Astrocyte (in vitro differentiated cells and primary cell): ENCODE measurements around the gene SLC35A2. TPM values are rescaled to one million over a fixed set of nuclear protein-coding genes. Genes with fewer than 3 reads are reported as not detected.

Experiments
- DNase-seq: peaks from one replicate; pipeline ENCODE4 v3.0.0-alpha.2; 2010; ENCODE audit warnings: low read depth
- FAIRE-seq: peaks from 2 replicates; lab custom pipeline; 2011; peaks lifted over from hg19 to GRCh38; lab: Jason Lieb, UNC
- H2AFZ ChIP-seq: 2 replicates; pipeline ENCODE4 v1.6.0; 2012; ENCODE audit warnings: low read depth, low read length, inconsistent platforms
- H3K27ac ChIP-seq: 2 replicates; pipeline ENCODE4 v1.5.1; 2011; ENCODE audit warnings: low read depth, low read length, inconsistent platforms
- H3K27me3 ChIP-seq: 2 replicates; pipeline ENCODE4 v1.6.0; 2011; ENCODE audit warnings: low read length, inconsistent platforms; ENCODE audit not compliant: insufficient read depth
- H3K36me3 ChIP-seq: 2 replicates; pipeline ENCODE4 v1.5.1; 2011; ENCODE audit warnings: low read length, inconsistent platforms; ENCODE audit not compliant: insufficient read depth
- H3K4me1 ChIP-seq: 2 replicates; pipeline ENCODE4 v1.5.1; 2011; ENCODE audit warnings: low read length, inconsistent platforms; ENCODE audit not compliant: insufficient read depth
- H3K4me2 ChIP-seq: 2 replicates; pipeline ENCODE4 v1.6.0; 2012; ENCODE audit warnings: low read length, inconsistent platforms
- H3K4me3 ChIP-seq: 2 replicates; pipeline ENCODE4 v1.5.1; 2011; ENCODE audit warnings: low read depth, mild to moderate bottlenecking, low read length, inconsistent platforms; ENCODE audit not compliant: insufficient read depth
- H3K79me2 ChIP-seq: 2 replicates; pipeline ENCODE4 v1.6.0; 2012; ENCODE audit warnings: mild to moderate bottlenecking, low read length, inconsistent platforms; ENCODE audit not compliant: insufficient read depth
- H3K9ac ChIP-seq: 2 replicates; pipeline ENCODE4 v1.6.0; 2012; ENCODE audit warnings: mild to moderate bottlenecking, low read length, inconsistent platforms
- H3K9me3 ChIP-seq: 2 replicates; pipeline ENCODE4 v1.5.1; 2012; ENCODE audit warnings: low read depth, mild to moderate bottlenecking, low read length, inconsistent platforms; ENCODE audit not compliant: insufficient read depth
- H4K20me1 ChIP-seq: 2 replicates; pipeline ENCODE4 v1.6.0; 2012; ENCODE audit warnings: low read length, inconsistent platforms; ENCODE audit not compliant: insufficient read depth
- H3K27ac Mint-ChIP-seq: one replicate; pipeline ENCODE4 v1.8.0; 2021; ENCODE audit warnings: mild to moderate bottlenecking, mixed read lengths; ENCODE audit not compliant: unreplicated experiment
- H3K27me3 Mint-ChIP-seq: one replicate; pipeline ENCODE4 v1.8.0; 2021; ENCODE audit warnings: low read depth, mixed read lengths; ENCODE audit not compliant: unreplicated experiment
- H3K36me3 Mint-ChIP-seq: one replicate; pipeline ENCODE4 v1.8.0; 2021; ENCODE audit warnings: low read depth, mixed read lengths; ENCODE audit not compliant: unreplicated experiment
- H3K4me1 Mint-ChIP-seq: one replicate; pipeline ENCODE4 v1.8.0; 2021; ENCODE audit warnings: low read depth, mixed read lengths; ENCODE audit not compliant: unreplicated experiment
- H3K4me3 Mint-ChIP-seq: one replicate; pipeline ENCODE4 v1.8.0; 2021; ENCODE audit warnings: mild to moderate bottlenecking, moderate library complexity, mixed read lengths; ENCODE audit not compliant: unreplicated experiment
- H3K9me3 Mint-ChIP-seq: one replicate; pipeline ENCODE4 v1.8.0; 2021; ENCODE audit warnings: mild to moderate bottlenecking, mixed read lengths; ENCODE audit not compliant: unreplicated experiment
- CTCF ChIP-seq: IDR thresholded peaks from 2 replicates; pipeline ENCODE4 v1.5.1; 2011; ENCODE audit warnings: low read depth, mild to moderate bottlenecking, inconsistent platforms, low read length, moderate library complexity; ENCODE audit not compliant: insufficient read depth
- EZH2 ChIP-seq: IDR thresholded peaks from 2 replicates; pipeline ENCODE4 v1.6.1; 2012; ENCODE audit warnings: mild to moderate bottlenecking, low read length, inconsistent platforms; ENCODE audit not compliant: insufficient read depth
- total RNA-seq: library from RNA; stranded (reverse); gene quantifications from 2 replicates; pipeline ENCODE4 v1.2.1, GENCODE V29; 2021

SLC35A2 gene
- total RNA-seq, 1 donor from 2014 or later = 54.3 TPM

- Histone ChIP-seq H3K36me3 (peaks cover 6% of the 10 kb centered on the region), H3K79me2 (peaks cover 4% of the 10 kb centered on the region), H3K4me1 (no peaks in the 10 kb centered on the region), H3K4me3 (no peak overlapping the region), H3K9ac (no peak overlapping the region), H4K20me1 (peaks cover 8% of the 10 kb centered on the region), H3K9me3 (no peaks in the 10 kb centered on the region), H3K27ac (no peak overlapping the region), H3K4me2 (no peak overlapping the region), H2AFZ (no peak overlapping the region), H3K27me3 (no peaks in the 10 kb centered on the region)
- Mint-ChIP-seq H3K27me3 (no peaks in the 10 kb centered on the region), H3K9me3 (no peaks in the 10 kb centered on the region), H3K4me3 (no peak overlapping the region), H3K36me3 (peaks cover 8% of the 10 kb centered on the region), H3K4me1 (peaks cover 5% of the 10 kb centered on the region), H3K27ac (no peak overlapping the region)
- TF ChIP-seq CTCF (no peak), EZH2 (no peak)
- peak; percentile 82 for FAIRE-seq
- DNase-seq = no peak
Measured at GRCh38 chrX:48927736-48928382, 16.4 kb upstream of the SLC35A2 start.

- H3K27me3 ChIP-seq = no peaks in the 10 kb centered on the region
- no peaks in the 10 kb centered on the region for H3K4me1 ChIP-seq
- TF ChIP-seq EZH2 (no peak), CTCF (no peak)
- H4K20me1 ChIP-seq = peaks cover 8% of the 10 kb centered on the region
- no peak overlapping the region for H3K27ac ChIP-seq
- peak overlapping the region; percentile 14 for H3K4me3 Mint-ChIP-seq
- H3K4me1 Mint-ChIP-seq = peaks cover 5% of the 10 kb centered on the region
- peaks cover 6% of the 10 kb centered on the region for H3K36me3 ChIP-seq
- no peak overlapping the region for H2AFZ ChIP-seq
- H3K27me3 Mint-ChIP-seq = no peaks in the 10 kb centered on the region
- no peaks in the 10 kb centered on the region for H3K9me3 Mint-ChIP-seq
- peaks cover 4% of the 10 kb centered on the region for H3K79me2 ChIP-seq
- no peak overlapping the region for H3K4me3 ChIP-seq
- FAIRE-seq (no peak), DNase-seq (no peak)
- H3K4me2 ChIP-seq = no peak overlapping the region
- no peak overlapping the region for H3K27ac Mint-ChIP-seq
- H3K9me3 ChIP-seq = no peaks in the 10 kb centered on the region
- peaks cover 8% of the 10 kb centered on the region for H3K36me3 Mint-ChIP-seq
- H3K9ac ChIP-seq = no peak overlapping the region
Measured at GRCh38 chrX:48927123-48927522, 15.7 kb upstream of the SLC35A2 start.

- Mint-ChIP-seq H3K9me3 (no peaks in the 10 kb centered on the region), H3K27me3 (no peaks in the 10 kb centered on the region), H3K36me3 (peaks cover 8% of the 10 kb centered on the region), H3K4me1 (peaks cover 11% of the 10 kb centered on the region), H3K4me3 (no peak overlapping the region), H3K27ac (no peak overlapping the region)
- Histone ChIP-seq H3K27ac (no peak overlapping the region), H3K4me1 (peaks cover 10% of the 10 kb centered on the region), H3K9ac (no peak overlapping the region), H3K9me3 (no peaks in the 10 kb centered on the region), H3K27me3 (no peaks in the 10 kb centered on the region), H4K20me1 (peaks cover 20% of the 10 kb centered on the region), H3K4me2 (no peak overlapping the region), H3K79me2 (peaks cover 4% of the 10 kb centered on the region), H2AFZ (no peak overlapping the region), H3K36me3 (peaks cover 6% of the 10 kb centered on the region), H3K4me3 (no peak overlapping the region)
- FAIRE-seq (no peak), DNase-seq (no peak)
- TF ChIP-seq EZH2 = no peak
Measured at GRCh38 chrX:48924270-48924669, 12.8 kb upstream of the SLC35A2 start.
